Trophoblast cell (in vitro differentiated cells and primary cell): ENCODE data around the gene CKAP4.
A peak's percentile ranks its signal among the peaks of the same experiment; 100 is the strongest.

Experiments used
- DNase-seq, 2 donors: peaks; one replicate each; pipeline ENCODE4 v3.0.0-alpha.2; 2016
- H2AFZ ChIP-seq: 2 replicates; pipeline ENCODE4 v1.6.1; 2013; ENCODE audit warnings: low read length, moderate library complexity, mild to moderate bottlenecking; ENCODE audit not compliant: insufficient read depth, poor library complexity
- H2AK5ac ChIP-seq: 2 replicates; pipeline ENCODE4 v1.6.1; 2013; ENCODE audit warnings: mild to moderate bottlenecking, low read length
- H2BK120ac ChIP-seq: 2 replicates; pipeline ENCODE4 v1.6.1; 2013; ENCODE audit warnings: low read length, mild to moderate bottlenecking, moderate library complexity; ENCODE audit not compliant: insufficient read depth, poor library complexity
- H2BK12ac ChIP-seq: 2 replicates; pipeline ENCODE4 v1.6.1; 2013; ENCODE audit warnings: mild to moderate bottlenecking, low read length, moderate library complexity
- H2BK5ac ChIP-seq: 2 replicates; pipeline ENCODE4 v1.6.1; 2013; ENCODE audit warnings: low read length, low read depth, moderate library complexity, mild to moderate bottlenecking; ENCODE audit not compliant: poor library complexity
- H3K14ac ChIP-seq: 2 replicates; pipeline ENCODE4 v1.6.1; 2013; ENCODE audit warnings: mild to moderate bottlenecking, low read length
- H3K18ac ChIP-seq: 2 replicates; pipeline ENCODE4 v1.6.1; 2013; ENCODE audit warnings: mild to moderate bottlenecking, low read length
- H3K23ac ChIP-seq: 2 replicates; pipeline ENCODE4 v1.6.1; 2013; ENCODE audit warnings: low read length
- H3K27ac ChIP-seq: 2 replicates; pipeline ENCODE4 v1.5.1; 2013; ENCODE audit warnings: low read depth, mild to moderate bottlenecking, inconsistent platforms, low read length, moderate library complexity
- H3K27me3 ChIP-seq: 2 replicates; pipeline ENCODE4 v1.6.1; 2013; ENCODE audit warnings: inconsistent platforms, mild to moderate bottlenecking, low read length, moderate library complexity; ENCODE audit not compliant: insufficient read depth
- H3K36me3 ChIP-seq, 2 experiments: 1 replicate in 1 of 2; 2 replicates in 1 of 2; pipeline ENCODE4 v1.6.1; 2013; ENCODE audit warnings: low read length in 2 of 2, mild to moderate bottlenecking in 2 of 2, moderate library complexity in 1 of 2; ENCODE audit not compliant: insufficient read depth in 2 of 2, control insufficient read depth in 1 of 2
- H3K4ac ChIP-seq: 2 replicates; pipeline ENCODE4 v1.6.1; 2013; ENCODE audit warnings: low read depth, mild to moderate bottlenecking, low read length, moderate library complexity
- H3K4me1 ChIP-seq, 2 experiments: 1 replicate in 1 of 2; 2 replicates in 1 of 2; pipeline ENCODE4 v1.6.1; 2013; ENCODE audit warnings: low read length in 2 of 2, mild to moderate bottlenecking in 2 of 2, moderate library complexity in 1 of 2; ENCODE audit not compliant: insufficient read depth in 2 of 2, control insufficient read depth in 1 of 2
- H3K4me2 ChIP-seq: 2 replicates; pipeline ENCODE4 v1.6.1; 2013; ENCODE audit warnings: inconsistent platforms, mild to moderate bottlenecking, low read length, moderate library complexity
- H3K4me3 ChIP-seq: 2 replicates; pipeline ENCODE4 v1.5.1; 2013; ENCODE audit warnings: mild to moderate bottlenecking, low read depth, low read length, inconsistent platforms
- H3K79me1 ChIP-seq: one replicate; pipeline ENCODE4 v1.6.1; 2013; ENCODE audit warnings: low read length
- H3K79me2 ChIP-seq: 2 replicates; pipeline ENCODE4 v1.6.1; 2013; ENCODE audit warnings: low read length, mild to moderate bottlenecking; ENCODE audit not compliant: control insufficient read depth, insufficient read depth, poor library complexity
- H3K9ac ChIP-seq: 2 replicates; pipeline ENCODE4 v1.6.1; 2013; ENCODE audit warnings: mild to moderate bottlenecking, low read length
- H3K9me3 ChIP-seq: 2 replicates; pipeline ENCODE4 v1.6.1; 2013; ENCODE audit warnings: low read depth, mild to moderate bottlenecking, control low read depth, inconsistent platforms, low read length; ENCODE audit not compliant: insufficient read depth
- H4K12ac ChIP-seq: 2 replicates; pipeline ENCODE4 v1.6.1; 2013; ENCODE audit warnings: low read depth, mild to moderate bottlenecking, low read length, moderate library complexity
- H4K8ac ChIP-seq: 2 replicates; pipeline ENCODE4 v1.6.1; 2013; ENCODE audit warnings: low read depth, mild to moderate bottlenecking, low read length, moderate library complexity
- H4K91ac ChIP-seq: one replicate; pipeline ENCODE4 v1.6.1; 2013; ENCODE audit warnings: low read depth, mild to moderate bottlenecking, low read length, moderate library complexity
- WGBS: extraction: QIAGEN DNeasy Blood & Tissue Kit; methylation state at CpG from one replicate; pipeline ENCODE4 v1.1.7; 2013; ENCODE audit warnings: missing lambda C conversion rate; ENCODE audit not compliant: insufficient read length, insufficient coverage; ENCODE audit errors: extremely low coverage; 5-methylcytosine and 5-hydroxymethylcytosine counted together

The CKAP4 gene

GRCh38 chr12:106245767-106246166 lies 2.1 kb downstream of the CKAP4 start:
- H4K91ac ChIP-seq = no peak overlapping the region
- H3K9ac ChIP-seq = no peak overlapping the region
- no peak overlapping the region for H4K12ac ChIP-seq
- H2AFZ ChIP-seq = no peak overlapping the region
- no peak overlapping the region for H3K14ac ChIP-seq
- peaks cover 5 to 16% of the 10 kb centered on the region in 2 experiments for H3K36me3 ChIP-seq
- H3K79me2 ChIP-seq = peaks cover 16% of the 10 kb centered on the region
- no peak overlapping the region for H3K4ac ChIP-seq
- H3K79me1 ChIP-seq = peaks cover 19% of the 10 kb centered on the region
- H2BK5ac ChIP-seq = no peak overlapping the region
- WGBS = no CpG with 5 or more reads among the region's 12 CpGs
- H3K4me3 ChIP-seq = no peak overlapping the region
- H3K9me3 ChIP-seq = no peaks in the 10 kb centered on the region
- no peak overlapping the region for H2BK12ac ChIP-seq
- no peak overlapping the region for H2AK5ac ChIP-seq
- peak overlapping the region; percentile 66 for H3K18ac ChIP-seq
- H3K27ac ChIP-seq = no peak overlapping the region
- no peak overlapping the region for H3K23ac ChIP-seq
- H3K27me3 ChIP-seq = no peaks in the 10 kb centered on the region
- no peak overlapping the region for H2BK120ac ChIP-seq
- DNase-seq = peak; percentile 79 to 84
- H3K4me1 ChIP-seq = peaks cover 4 to 17% of the 10 kb centered on the region in 2 experiments
- H3K4me2 ChIP-seq = no peak overlapping the region
- no peak overlapping the region for H4K8ac ChIP-seq

- Histone ChIP-seq H3K36me3 (peaks cover 17 to 32% of the 10 kb centered on the region in 2 experiments), H2AFZ (no peak overlapping the region), H3K79me2 (peaks cover 16% of the 10 kb centered on the region), H4K8ac (no peak overlapping the region), H3K4ac (no peak overlapping the region), H3K4me2 (no peak overlapping the region), H2BK120ac (no peak overlapping the region), H4K12ac (no peak overlapping the region), H3K4me3 (no peak overlapping the region), H3K9me3 (no peaks in the 10 kb centered on the region), H3K79me1 (peaks cover 19% of the 10 kb centered on the region), H3K27ac (no peak overlapping the region), H3K23ac (no peak overlapping the region), H2BK5ac (no peak overlapping the region), H3K9ac (no peak overlapping the region), H2BK12ac (no peak overlapping the region), H3K27me3 (no peaks in the 10 kb centered on the region), H4K91ac (no peak overlapping the region), H3K14ac (no peak overlapping the region), H3K4me1 (peaks cover 4 to 11% of the 10 kb centered on the region in 2 experiments), H2AK5ac (no peak overlapping the region), H3K18ac (no peak overlapping the region)
- no peak for DNase-seq
Observed at GRCh38 chr12:106243620-106244019, 4.2 kb downstream of the CKAP4 start.

- no peak overlapping the region for H3K27ac ChIP-seq
- H3K9me3 ChIP-seq = no peaks in the 10 kb centered on the region
- peaks cover 23 to 38% of the 10 kb centered on the region in 2 experiments for H3K36me3 ChIP-seq
- H2BK5ac ChIP-seq = no peak overlapping the region
- H3K18ac ChIP-seq = no peak overlapping the region
- no peak overlapping the region for H3K4me3 ChIP-seq
- no peak overlapping the region for H3K14ac ChIP-seq
- no peak overlapping the region for H2AFZ ChIP-seq
- H3K4me2 ChIP-seq = no peak overlapping the region
- no peaks in the 10 kb centered on the region for H3K79me2 ChIP-seq
- H4K8ac ChIP-seq = no peak overlapping the region
- no peak overlapping the region for H2AK5ac ChIP-seq
- H4K91ac ChIP-seq = no peak overlapping the region
- no peak overlapping the region for H2BK120ac ChIP-seq
- no peaks in the 10 kb centered on the region for H3K79me1 ChIP-seq
- H3K4me1 ChIP-seq = peaks cover 2 to 5% of the 10 kb centered on the region in 2 experiments
- H4K12ac ChIP-seq = no peak overlapping the region
- no peak overlapping the region for H2BK12ac ChIP-seq
- no peak overlapping the region for H3K4ac ChIP-seq
- no peak overlapping the region for H3K23ac ChIP-seq
- H3K27me3 ChIP-seq = no peaks in the 10 kb centered on the region
- no peak for DNase-seq
- no peak overlapping the region for H3K9ac ChIP-seq
Observed at GRCh38 chr12:106240821-106241220, 7.0 kb downstream of the CKAP4 start.

GRCh38 chr12:106239951-106240335 lies 7.9 kb downstream of the CKAP4 start:
- H2AFZ ChIP-seq = no peak overlapping the region
- no peak overlapping the region for H3K4me2 ChIP-seq
- H3K23ac ChIP-seq = no peak overlapping the region
- no peaks in the 10 kb centered on the region for H3K79me2 ChIP-seq
- H4K91ac ChIP-seq = no peak overlapping the region
- no peak overlapping the region for H3K18ac ChIP-seq
- no peaks in the 10 kb centered on the region for H3K79me1 ChIP-seq
- no peak overlapping the region for H2BK12ac ChIP-seq
- no peaks in the 10 kb centered on the region for H3K9me3 ChIP-seq
- H3K27ac ChIP-seq = no peak overlapping the region
- peaks cover 23 to 38% of the 10 kb centered on the region in 2 experiments for H3K36me3 ChIP-seq
- H3K4me1 ChIP-seq = peaks cover 0 to 1% of the 10 kb centered on the region in 2 experiments
- H2BK5ac ChIP-seq = no peak overlapping the region
- no peak overlapping the region for H3K4ac ChIP-seq
- no peak overlapping the region for H2AK5ac ChIP-seq
- no peak overlapping the region for H3K4me3 ChIP-seq
- DNase-seq = no peak
- H3K14ac ChIP-seq = no peak overlapping the region
- no CpG with 5 or more reads among the region's 12 CpGs for WGBS
- H2BK120ac ChIP-seq = no peak overlapping the region
- no peak overlapping the region for H4K8ac ChIP-seq
- H3K27me3 ChIP-seq = no peaks in the 10 kb centered on the region
- no peak overlapping the region for H3K9ac ChIP-seq
- H4K12ac ChIP-seq = no peak overlapping the region
